Mucosa of stomach (tissue), 1 donor: Measurements from ENCODE around the gene PEDS1.
"Not testable (repeated sequence)": the region's sequence is repeated elsewhere in the genome, so short reads cannot be mapped to it uniquely, and the experiment has no call there.

ENCODE experiments used
- H3K27me3 ChIP-seq: one replicate; pipeline ENCODE4 v1.7.0; 2013; ENCODE audit warnings: mild to moderate bottlenecking, low read length; ENCODE audit not compliant: control insufficient read depth, insufficient read depth
- H3K36me3 ChIP-seq: one replicate; pipeline ENCODE4 v1.7.0; 2013; ENCODE audit warnings: low read length; ENCODE audit not compliant: control insufficient read depth, insufficient read depth
- H3K4me1 ChIP-seq: one replicate; pipeline ENCODE4 v1.7.0; 2013; ENCODE audit warnings: mild to moderate bottlenecking, low read length; ENCODE audit not compliant: control insufficient read depth, insufficient read depth
- H3K4me3 ChIP-seq: one replicate; pipeline ENCODE4 v1.7.0; 2013; ENCODE audit warnings: low read length
- H3K9ac ChIP-seq: one replicate; pipeline ENCODE4 v1.7.0; 2013; ENCODE audit warnings: mild to moderate bottlenecking, low read length, moderate library complexity
- H3K9me3 ChIP-seq: one replicate; pipeline ENCODE4 v1.7.0; 2013; ENCODE audit warnings: mild to moderate bottlenecking, low read length, moderate library complexity; ENCODE audit not compliant: control insufficient read depth
- donor health status: Pancreatic carcinoma.

PEDS1 gene

GRCh38 chr20:50111120-50111828, 42.2 kb downstream of the PEDS1 start:
- Histone ChIP-seq H3K4me3 (peak overlapping the region; percentile 61), H3K9me3 (no peaks in the 10 kb centered on the region), H3K36me3 (no peaks in the 10 kb centered on the region), H3K27me3 (no peaks in the 10 kb centered on the region), H3K9ac (peak overlapping the region; percentile 90), H3K4me1 (peaks cover 56% of the 10 kb centered on the region)

- no peaks in the 10 kb centered on the region for H3K36me3 ChIP-seq
- no peaks in the 10 kb centered on the region for H3K9me3 ChIP-seq
- peak overlapping the region; percentile 11 for H3K9ac ChIP-seq
- no peaks in the 10 kb centered on the region for H3K27me3 ChIP-seq
- peaks cover 52% of the 10 kb centered on the region for H3K4me1 ChIP-seq
- no peak overlapping the region for H3K4me3 ChIP-seq
These were observed 43.1 kb downstream of the PEDS1 start for GRCh38 chr20:50110141-50111047.

- peaks cover 43% of the 10 kb centered on the region for H3K4me1 ChIP-seq
- no peak overlapping the region for H3K9ac ChIP-seq
- H3K9me3 ChIP-seq = no peaks in the 10 kb centered on the region
- no peaks in the 10 kb centered on the region for H3K36me3 ChIP-seq
- H3K4me3 ChIP-seq = no peak overlapping the region
- no peaks in the 10 kb centered on the region for H3K27me3 ChIP-seq
These were observed 44.8 kb downstream of the PEDS1 start for GRCh38 chr20:50108556-50109235.

GRCh38 chr20:50107796-50108331, 45.7 kb downstream of the PEDS1 start:
- Histone ChIP-seq H3K36me3 (no peaks in the 10 kb centered on the region), H3K4me3 (no peak overlapping the region), H3K27me3 (no peaks in the 10 kb centered on the region), H3K9me3 (no peaks in the 10 kb centered on the region), H3K9ac (no peak overlapping the region), H3K4me1 (peaks cover 38% of the 10 kb centered on the region)

- no peaks in the 10 kb centered on the region for H3K36me3 ChIP-seq
- H3K4me3 ChIP-seq = no peak overlapping the region
- no peaks in the 10 kb centered on the region for H3K9me3 ChIP-seq
- no peaks in the 10 kb centered on the region for H3K27me3 ChIP-seq
- H3K9ac ChIP-seq = no peak overlapping the region
- peaks cover 38% of the 10 kb centered on the region for H3K4me1 ChIP-seq
These were observed 46.4 kb downstream of the PEDS1 start for GRCh38 chr20:50107086-50107660.

GRCh38 chr20:50106669-50107068, 46.9 kb downstream of the PEDS1 start:
- H3K9me3 ChIP-seq, H3K9ac ChIP-seq, H3K4me3 ChIP-seq, H3K27me3 ChIP-seq, H3K36me3 ChIP-seq: not testable (repeated sequence)
- peaks cover 36% of the 10 kb centered on the region for H3K4me1 ChIP-seq
